Heart left ventricle (tissue), 16 donors: ENCODE results near the gene TANC2. TPM values are rescaled to one million over a fixed set of nuclear protein-coding genes. Genes with fewer than 3 reads are reported as not detected.

Source experiments
- ATAC-seq, 4 donors: fragments of 200-7000 bp; cut with Tn5 transposase; one replicate each; pipeline ENCODE4 v1.9.1; 2020 to 2022; ENCODE audit warnings: moderate library complexity in 4 of 4, mild to moderate bottlenecking in 3 of 4, moderate number of reproducible peaks in 1 of 4
- DNase-seq, 5 donors: peaks; one replicate each; pipeline ENCODE4 v3.0.0-alpha.2; 2020
- H3K27ac ChIP-seq, 12 donors: fragments of 200-600 bp; sonication (generic) in 4 of 12; one replicate each; pipeline versions ENCODE4 v1.5.0 to v1.8.0; 2016 to 2022; ENCODE audit warnings: mild to moderate bottlenecking in 2 of 12
- H3K27me3 ChIP-seq, 9 donors: fragments of 200-600 bp; sonication (generic) in 2 of 9; one replicate each; pipeline versions ENCODE4 v1.5.1 to v1.8.0; 2016 to 2022; ENCODE audit warnings: mild to moderate bottlenecking in 3 of 9
- H3K36me3 ChIP-seq, 9 donors: fragments of 200-600 bp; sonication (generic) in 2 of 9; one replicate each; pipeline versions ENCODE4 v1.5.0 to v1.8.0; 2018 to 2022; ENCODE audit warnings: mild to moderate bottlenecking in 2 of 9
- H3K4me1 ChIP-seq, 12 donors: fragments of 200-600 bp; sonication (generic) in 4 of 12; one replicate each; pipeline versions ENCODE4 v1.5.0 to v1.8.0; 2016 to 2022; ENCODE audit warnings: mild to moderate bottlenecking in 3 of 12
- H3K4me3 ChIP-seq, 12 donors: fragments of 200-600 bp; sonication (generic) in 4 of 12; one replicate each; pipeline versions ENCODE4 v1.5.0 to v1.8.0; 2017 to 2022; ENCODE audit warnings: mild to moderate bottlenecking in 9 of 12, moderate library complexity in 4 of 12
- H3K9me3 ChIP-seq, 12 donors: fragments of 200-600 bp; sonication (generic) in 4 of 12; one replicate each; pipeline versions ENCODE4 v1.5.0 to v1.8.0; 2016 to 2022; ENCODE audit warnings: mild to moderate bottlenecking in 1 of 12
- CTCF ChIP-seq, 12 donors: fragments of 200-600 bp; sonication (generic) in 4 of 12; IDR thresholded peaks; one replicate each; pipeline versions ENCODE4 v1.5.0 to v1.8.0; 2018 to 2022; ENCODE audit warnings: antibody characterized with exemption in 12 of 12, mild to moderate bottlenecking in 5 of 12
- POLR2A ChIP-seq, 2 donors: fragments of 450-650 bp; IDR thresholded peaks; one replicate each; pipeline ENCODE4 v1.6.1; 2017; ENCODE audit warnings: antibody characterized with exemption in 2 of 2, mild to moderate bottlenecking in 2 of 2, moderate library complexity in 2 of 2
- WGBS, 4 donors: extraction: QIAGEN DNeasy Blood & Tissue Kit in 2 of 4; methylation state at CpG; one replicate each; pipeline versions ENCODE4 v1.1.5 to v1.1.7; 2013 to 2018; 5-methylcytosine and 5-hydroxymethylcytosine counted together
- intact Hi-C, 10 donors: fragments of 100-400 bp; cut with DNase I; formaldehyde crosslinking; loops; one replicate each; pipeline versions ENCODE4 v1.11.1 to v1.14.2; 2022
- polyA plus RNA-seq, 2 donors: library from polyadenylated mRNA; stranded (reverse); fragments of 200-250 nt; gene quantifications; one replicate each; pipeline ENCODE4 v1.2.3, GENCODE V29; 2013
- total RNA-seq, 9 donors: library from RNA; depleted of rRNA in 2 of 9; stranded (reverse); fragments of >200 nt in 2 of 9; fragmentation: NEBNext Ultra II Directional in 3 of 9; extraction: Animal tissue kit (Norgen Biotek cat#: 25700) in 3 of 9; gene quantifications; one replicate each; pipeline versions ENCODE4 v1.1.0 to v1.2.4, GENCODE V29; 2016 to 2023
- donor health status: ischemic (EF 13 %, LVEDD 7.1; RV severe dilation, severe dysfunction).
- donor health status: healthy with polysubstance abuse.
- donor health status: DM: no; HTN: yes; CAD: no.
- donor health status: DM: no; HTN: no; CAD: no.
- donor health status: ischemic (EF 25% LVEDD 6.9; RV normal size, moderate dysfunction).
- donor health status: ischemic (EF 25% LVEDD 5.7; RV mildly dilated, moderate dysfunction).
- donor health status: healthy.
- donor health status: DM: yes; HTN: yes; CAD: no.
- donor health status: ischemic (EF 35%, LVEDD 5.7; RV mildly dilated, moderate dysfunction).
- donor health status: nonischemic (EF 11% LVEDD 7.7; RV severe dilation, severe dysfunction).
- donor health status: DM: yes; HTN: yes; CAD: no.
- donor health status: PGD.
- donor health status: ischemic (EF 29% LVEDD 5.4; RV normal size, mild dysfunction).
- donor health status: nonischemic (EF 23%, LVEDD 6.1; RV moderate dilation, normal function).

Gene TANC2
- total and polyA plus RNA-seq, 11 donors: 2.3 to 19.1 (median 7.5) TPM

GRCh38 chr17:62920300-62920699 lies 45.7 kb upstream of the TANC2 start:
- Histone ChIP-seq H3K4me3 (no peak overlapping the region), H3K36me3 (no peaks in the 10 kb centered on the region), H3K27me3 (no peaks in the 10 kb centered on the region), H3K27ac (no peak overlapping the region), H3K4me1 (peaks cover 0 to 17% (median 3%) of the 10 kb centered on the region in 12 donors), H3K9me3 (no peaks in the 10 kb centered on the region)
- TF ChIP-seq CTCF (IDR thresholded peaks at IDR 0.05): no peak
- TF ChIP-seq POLR2A (IDR thresholded peaks at IDR 0.05): no peak
- ATAC-seq: no peak
- no peak for DNase-seq
- intact Hi-C loops: no loop called here
- 94 to 100% (median 95%) methylated on average over 1 of the region's 1 CpG for WGBS, 4 donors

DNA sequence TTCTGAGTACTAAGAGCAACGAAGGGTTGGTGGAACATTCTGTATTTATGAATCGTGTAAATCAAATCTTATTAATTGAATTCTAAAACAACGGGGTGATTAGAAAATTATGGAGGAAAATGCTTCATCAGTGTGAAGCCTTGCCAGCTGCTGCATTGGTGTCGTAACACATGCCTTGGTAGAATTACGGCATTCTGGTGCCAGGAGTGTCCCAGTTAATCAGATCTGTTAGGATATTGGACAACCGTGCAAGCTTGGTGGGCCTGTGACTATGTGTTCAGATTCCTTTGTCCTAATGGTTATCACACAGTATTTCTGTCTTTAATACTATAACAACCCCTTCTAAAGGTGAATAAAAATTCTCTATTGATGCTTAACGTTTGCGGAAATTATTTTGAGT lies 44.2 kb upstream of the TANC2 start:
- no peak for TF ChIP-seq POLR2A (IDR thresholded peaks at IDR 0.05)
- TF ChIP-seq CTCF (IDR thresholded peaks at IDR 0.05): no peak
- no peak overlapping the region for H3K27ac ChIP-seq
- no peak for ATAC-seq
- intact Hi-C loops: no loop called here
- WGBS, 4 donors: 91 to 98% (median 93%) methylated on average over 8 of the region's 8 CpGs
- H3K4me3 ChIP-seq: no peak overlapping the region
- H3K9me3 ChIP-seq: no peaks in the 10 kb centered on the region
- DNase-seq: no peak
- peaks cover 0 to 13% (median 3%) of the 10 kb centered on the region in 12 donors for H3K4me1 ChIP-seq
- no peaks in the 10 kb centered on the region for H3K27me3 ChIP-seq
- no peaks in the 10 kb centered on the region for H3K36me3 ChIP-seq

- Histone ChIP-seq H3K4me1 (no peaks in the 10 kb centered on the region), H3K9me3 (no peaks in the 10 kb centered on the region), H3K27ac (no peak overlapping the region), H3K4me3 (no peak overlapping the region), H3K36me3 (no peaks in the 10 kb centered on the region), H3K27me3 (no peaks in the 10 kb centered on the region)
- 81 to 86% (median 82%) methylated on average over 11 of the region's 11 CpGs for WGBS, 4 donors
- no peak for TF ChIP-seq POLR2A (IDR thresholded peaks at IDR 0.05)
- no peak for TF ChIP-seq CTCF (IDR thresholded peaks at IDR 0.05)
- DNase-seq (no peak), ATAC-seq (no peak)
- intact Hi-C loops: no loop called here
Measured at GRCh38 chr17:62923258-62924150, 42.5 kb upstream of the TANC2 start.

DNA sequence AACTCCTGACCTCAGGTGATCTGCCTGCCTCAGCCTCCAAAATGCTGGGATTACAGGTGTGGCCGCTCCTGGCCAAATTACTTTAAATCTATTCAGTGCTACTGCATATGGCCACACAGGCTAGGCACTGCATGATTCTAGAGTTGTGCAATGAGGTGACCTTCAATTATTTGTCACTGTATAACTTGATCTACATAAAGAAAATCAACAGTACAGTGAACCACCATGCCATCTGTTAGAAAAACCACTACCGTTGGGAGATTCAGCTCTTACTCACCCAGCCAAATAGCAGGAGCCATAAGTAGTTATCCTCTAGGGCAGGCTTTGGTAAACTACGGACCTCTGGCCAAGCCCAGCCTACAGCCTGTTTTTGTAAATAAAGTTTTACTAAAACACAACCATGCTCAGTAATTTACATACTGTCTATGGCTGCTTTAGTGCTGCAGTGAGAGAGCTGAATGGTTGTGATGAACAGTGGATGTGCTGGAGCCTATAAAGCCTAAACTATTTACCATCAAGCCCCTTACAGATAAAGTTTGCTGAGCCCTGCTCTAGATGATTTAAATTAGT lies 40.7 kb upstream of the TANC2 start:
- DNase-seq (no peak), ATAC-seq (no peak)
- no peaks in the 10 kb centered on the region for H3K27me3 ChIP-seq
- WGBS, 4 donors: 87 to 95% (median 91%) methylated on average over 3 of the region's 3 CpGs
- no peaks in the 10 kb centered on the region for H3K36me3 ChIP-seq
- no peak overlapping the region for H3K4me3 ChIP-seq
- no peaks in the 10 kb centered on the region for H3K4me1 ChIP-seq
- intact Hi-C loops: no loop called here
- no peak overlapping the region for H3K27ac ChIP-seq
- no peaks in the 10 kb centered on the region for H3K9me3 ChIP-seq
- TF ChIP-seq CTCF (IDR thresholded peaks at IDR 0.05) (no peak), POLR2A (IDR thresholded peaks at IDR 0.05) (no peak)
